BJ (cell line): ENCODE data around the gene SLC5A2. TPM values are rescaled to one million over a fixed set of nuclear protein-coding genes. Genes with fewer than 3 reads are reported as not detected.

Experiments used
- CTCF ChIA-PET: fragments of 350-600 bp; formaldehyde crosslinking; extraction: SDS; loops from one replicate; lab custom pipeline; 2021; ENCODE audit warnings: antibody characterized with exemption, inconsistent platforms; lab: Yijun Ruan, JAX
- POLR2A ChIA-PET: fragments of 300-600 bp; sonication (Branson Sonifier 250); formaldehyde crosslinking; extraction: SDS; loops from one replicate; lab custom pipeline; 2021; ENCODE audit warnings: antibody characterized with exemption; lab: Charles Lee
- DNase-seq: peaks from one replicate; pipeline ENCODE4 v3.0.0-alpha.2; 2011; ENCODE audit warnings: low read depth
- H3K27me3 ChIP-seq: 2 replicates; pipeline ENCODE4 v1.6.0; 2011; ENCODE audit warnings: low read length; ENCODE audit not compliant: control insufficient read depth, insufficient read depth
- H3K36me3 ChIP-seq: 2 replicates; pipeline ENCODE4 v1.5.1; 2011; ENCODE audit warnings: low read length; ENCODE audit not compliant: control insufficient read depth, insufficient read depth
- H3K4me3 ChIP-seq: 2 replicates; pipeline ENCODE4 v1.5.1; 2011; ENCODE audit warnings: low read depth, mild to moderate bottlenecking, control low read depth, low read length
- CTCF ChIP-seq: IDR thresholded peaks from 2 replicates; pipeline ENCODE4 v1.5.1; 2011; ENCODE audit warnings: low read depth, mild to moderate bottlenecking, control low read depth, inconsistent platforms, low read length, moderate library complexity; ENCODE audit not compliant: insufficient read depth
- polyA plus RNA-seq: library from polyadenylated mRNA; depleted of rRNA; stranded (reverse); fragments of >200 nt; gene quantifications from 2 replicates; pipeline ENCODE4 v1.2.3, GENCODE V29; 2011

The SLC5A2 gene
- polyA plus RNA-seq, 1 experiment, result not detected

GRCh38 chr16:31504159-31504558, 21.2 kb downstream of the SLC5A2 start:
- no peak for DNase-seq
- ChIA-PET POLR2A (no interaction called here), CTCF (no interaction called here)
- Histone ChIP-seq H3K27me3 (no peaks in the 10 kb centered on the region), H3K36me3 (peaks cover 8% of the 10 kb centered on the region), H3K4me3 (no peak overlapping the region)
- TF ChIP-seq CTCF, result no peak

GRCh38 chr16:31505483-31505882, 22.6 kb downstream of the SLC5A2 start:
- CTCF ChIA-PET, result no interaction called here
- TF ChIP-seq CTCF, result no peak
- H3K4me3 ChIP-seq, result no peak overlapping the region
- no peaks in the 10 kb centered on the region for H3K27me3 ChIP-seq
- POLR2A ChIA-PET, result no interaction called here
- DNase-seq, result no peak
- H3K36me3 ChIP-seq, result peaks cover 1% of the 10 kb centered on the region

- CTCF ChIA-PET, result interaction anchor here (1.0 to 1.1 kb wide), 3 partner anchors 35 to 202 kb away, joined by 3 to 4 read pairs (median 3); no protein-coding TSS in a partner anchor
- POLR2A ChIA-PET, result interaction anchor here (1.0 kb wide), 1 partner anchor 21 kb away, joined by 3 read pairs; no protein-coding TSS in a partner anchor
- Histone ChIP-seq H3K4me3 (peak overlapping the region; percentile 84), H3K27me3 (no peaks in the 10 kb centered on the region), H3K36me3 (no peaks in the 10 kb centered on the region; the same call in 1 of the 2 replicates)
- TF ChIP-seq CTCF, result no peak
- no peak for DNase-seq
Observed at GRCh38 chr16:31507617-31507928, 24.6 kb downstream of the SLC5A2 start.

- H3K36me3 ChIP-seq, result no peaks in the 10 kb centered on the region; the same call in 1 of the 2 replicates
- H3K27me3 ChIP-seq, result no peaks in the 10 kb centered on the region
- ChIA-PET CTCF (interaction anchor here (0.7 to 1.1 kb wide), 3 partner anchors 11 to 201 kb away, joined by 3 read pairs; no protein-coding TSS in a partner anchor), POLR2A (interaction anchor here (0.8 to 1.0 kb wide), 2 partner anchors 21 to 36 kb away, joined by 3 read pairs; partner anchors contain the start of gene TGFB1I1)
- TF ChIP-seq CTCF, result no peak
- peak; percentile 31 for DNase-seq
- H3K4me3 ChIP-seq, result peak within 1 kb of the TSS; percentile 84
Observed at GRCh38 chr16:31507929-31508705, 25.2 kb downstream of the SLC5A2 start, which contains the start of gene RUSF1. RUSF1 (minus strand) TSS chr16:31508391; CDS start chr16:31508373, 18 bp downstream.

- ChIA-PET CTCF (interaction anchor here (0.7 kb wide), 1 partner anchor 11 kb away, joined by 3 read pairs; no protein-coding TSS in a partner anchor), POLR2A (interaction anchor here (0.8 to 1.0 kb wide), 2 partner anchors 20 to 37 kb away, joined by 3 read pairs; partner anchors contain the start of gene TGFB1I1)
- TF ChIP-seq CTCF, result no peak
- no peak for DNase-seq
- Histone ChIP-seq H3K27me3 (no peaks in the 10 kb centered on the region), H3K36me3 (no peaks in the 10 kb centered on the region; the same call in 1 of the 2 replicates), H3K4me3 (peak overlapping the region; percentile 84)
Observed at GRCh38 chr16:31508706-31509195, 25.8 kb downstream of the SLC5A2 start.
